Posterior vena cava (tissue), 2 donors: Measurements from ENCODE around the gene PPM1D. TPM values are rescaled to one million over a fixed set of nuclear protein-coding genes. Genes with fewer than 3 reads are reported as not detected.
"Not testable (repeated sequence)": the region's sequence is repeated elsewhere in the genome, so short reads cannot be mapped to it uniquely, and the experiment has no call there.

ENCODE experiments used
- DNase-seq: peaks from one replicate; pipeline ENCODE4 v3.0.0-alpha.2; 2020; ENCODE audit warnings: low spot score
- intact Hi-C, 2 donors: fragments of 100-400 bp; cut with DNase I; formaldehyde crosslinking; loops; one replicate each; pipeline versions ENCODE4 v1.14.1 to v1.14.2; 2022 to 2023
- long read RNA-seq, 2 donors: library from polyadenylated mRNA; unstranded; transcript quantifications; one replicate each; pipeline ENCODE4 v2.0.0, GENCODE V29; 2020 to 2021
- total RNA-seq, 2 donors: library from RNA; stranded (reverse); fragmentation: NEBNext Ultra II Directional; extraction: Animal tissue kit (Norgen Biotek cat#: 25700); gene quantifications; one replicate each; pipeline ENCODE4 v1.2.1, GENCODE V29; 2021
- donor health status: DM: yes; HTN: yes; CAD: no.
- donor health status: DM: yes; HTN: yes; CAD: no.

Gene PPM1D
- total RNA-seq = 10 to 100 TPM in 1 of 2 donors, 1 to 10 TPM in 1; 9.1 to 11.5 TPM
- long read RNA-seq, donor 1, full-length matches to known transcripts = 7 of 8 reads
- long read RNA-seq, donor 1, partial matches to known transcripts = 0 of 8 reads
- long read RNA-seq, donor 1, other reads (novel, unspliced or antisense) = 1 of 8 reads
- long read RNA-seq, donor 2, full-length matches to known transcripts = 13 of 23 reads
- long read RNA-seq, donor 2, partial matches to known transcripts = 5 of 23 reads
- long read RNA-seq, donor 2, other reads (novel, unspliced or antisense) = 5 of 23 reads

DNA sequence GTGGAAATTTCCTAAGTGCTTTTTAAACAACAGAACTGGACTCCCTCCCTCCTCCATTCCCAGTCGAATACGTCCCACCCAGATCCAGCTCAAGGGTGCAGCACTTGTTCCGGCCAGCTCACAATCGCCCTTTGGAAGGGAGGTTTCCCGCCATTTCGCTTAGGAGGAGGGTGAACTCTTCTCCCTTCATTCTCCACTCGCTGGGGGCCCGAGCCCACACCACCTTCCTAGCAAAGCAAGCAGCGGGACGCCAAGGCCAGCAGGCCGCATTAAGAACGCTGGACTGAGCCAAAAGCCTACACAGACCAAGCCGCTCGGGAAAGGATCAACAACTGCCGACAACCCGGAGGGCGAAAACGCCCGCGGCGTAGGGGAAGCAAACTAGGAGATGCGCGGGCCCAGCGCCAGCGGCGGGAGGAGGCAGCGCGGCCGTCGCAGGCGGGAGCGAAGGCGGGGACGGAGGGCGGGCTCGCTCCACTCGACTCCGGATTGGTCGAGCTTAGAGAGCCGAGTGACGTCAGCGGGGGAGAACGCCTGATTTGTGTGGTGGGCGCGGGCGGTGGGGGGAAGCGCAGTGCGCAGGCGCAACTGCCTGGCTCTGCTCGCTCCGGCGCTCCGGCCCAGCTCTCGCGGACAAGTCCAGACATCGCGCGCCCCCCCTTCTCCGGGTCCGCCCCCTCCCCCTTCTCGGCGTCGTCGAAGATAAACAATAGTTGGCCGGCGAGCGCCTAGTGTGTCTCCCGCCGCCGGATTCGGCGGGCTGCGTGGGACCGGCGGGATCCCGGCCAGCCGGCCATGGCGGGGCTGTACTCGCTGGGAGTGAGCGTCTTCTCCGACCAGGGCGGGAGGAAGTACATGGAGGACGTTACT lies at the start of gene PPM1D:
Gene PPM1D (plus strand): TSS at position 574 of the 870 bp plus-strand sequence. CDS start 222 bp downstream, at position 796.
- intact Hi-C loops = loop anchor here in 1 of 2 donors (1.0 kb wide), 1 partner anchor 23 kb away; no protein-coding TSS in a partner anchor

DNA sequence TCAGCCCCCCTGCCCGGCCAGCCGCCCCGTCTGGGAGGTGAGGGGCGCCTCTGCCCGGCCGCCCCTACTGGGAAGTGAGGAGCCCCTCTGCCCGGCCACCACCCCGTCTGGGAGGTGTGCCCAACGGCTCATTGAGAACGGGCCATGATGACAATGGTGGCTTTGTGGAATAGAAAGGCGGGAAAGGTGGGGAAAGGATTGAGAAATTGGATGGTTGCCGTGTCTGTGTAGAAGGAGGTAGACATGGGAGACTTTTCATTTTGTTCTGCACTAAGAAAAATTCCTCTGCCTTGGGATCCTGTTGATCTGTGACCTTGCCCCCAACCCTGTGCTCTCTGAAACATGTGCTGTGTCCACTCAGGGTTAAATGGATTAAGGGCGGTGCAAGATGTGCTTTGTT lies 47.7 kb upstream of the PPM1D start:
- DNase-seq, intact Hi-C loops: not testable (repeated sequence)

More for the DNA sequence above, at the start of gene PPM1D:
- DNase-seq = peak; percentile 100

DNA sequence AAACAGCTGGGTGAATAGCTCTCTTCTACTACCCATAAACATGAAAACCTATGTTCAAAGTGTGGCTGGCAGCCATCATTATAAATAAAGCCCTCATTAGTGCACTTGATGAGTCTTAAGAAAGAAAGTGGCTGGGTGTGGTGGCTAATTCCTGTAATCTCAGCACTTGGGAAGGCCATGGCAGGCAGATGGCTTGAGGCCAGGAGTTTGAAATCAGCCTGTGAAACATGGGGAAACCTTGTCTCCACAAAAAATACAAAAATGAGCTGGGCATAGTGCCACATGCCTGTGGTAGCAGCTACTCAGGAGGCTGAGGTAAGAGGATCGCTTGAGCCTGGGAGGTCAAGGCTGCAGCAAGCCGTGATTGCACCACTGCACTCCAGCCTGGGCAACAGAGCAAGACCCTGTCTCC lies 45.6 kb upstream of the PPM1D start:
- no peak for DNase-seq

DNA sequence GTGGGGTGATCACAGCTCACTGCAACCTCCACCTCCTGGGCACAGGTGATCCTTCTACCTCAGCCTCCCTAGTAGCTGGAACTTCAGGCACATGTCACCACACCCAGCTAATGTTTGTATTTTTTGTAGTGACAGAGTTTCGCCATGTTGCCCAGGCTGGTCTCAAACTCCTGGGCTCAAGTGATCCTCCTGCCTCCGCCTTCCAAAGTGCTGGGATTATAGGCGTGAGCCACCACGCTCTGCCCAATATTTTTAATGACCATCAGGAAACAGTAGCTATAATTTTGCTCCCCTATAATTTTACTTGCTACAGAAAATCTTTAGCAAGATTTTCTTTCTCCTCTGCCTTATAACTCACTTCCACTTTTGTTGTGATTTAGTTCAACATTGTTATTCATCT lies 44.2 kb upstream of the PPM1D start:
- DNase-seq = no peak
- intact Hi-C loops = no loop called here

More for the DNA sequence above, 45.6 kb upstream of the PPM1D start:
- intact Hi-C loops = no loop called here

DNA sequence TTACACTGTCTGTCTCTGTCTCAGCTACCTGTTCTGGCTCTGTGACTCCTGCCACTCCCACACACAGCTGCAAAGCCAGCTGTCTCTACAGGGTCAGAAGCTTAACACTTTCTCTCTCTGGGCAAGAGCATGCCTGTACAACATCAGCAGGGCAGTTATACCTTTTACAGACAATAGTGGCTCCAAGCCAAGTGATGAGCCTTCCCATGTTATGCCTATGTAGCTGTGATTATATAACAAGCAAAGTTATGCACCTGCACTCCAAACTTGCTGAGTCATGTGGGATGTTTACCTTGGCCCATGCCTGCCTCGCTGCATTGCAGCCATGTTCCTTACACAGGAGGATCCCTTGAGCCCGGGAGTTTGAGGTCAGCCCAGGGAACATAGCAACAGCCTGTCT lies 42.2 kb upstream of the PPM1D start:
- intact Hi-C loops = no loop called here
- no peak for DNase-seq

DNA sequence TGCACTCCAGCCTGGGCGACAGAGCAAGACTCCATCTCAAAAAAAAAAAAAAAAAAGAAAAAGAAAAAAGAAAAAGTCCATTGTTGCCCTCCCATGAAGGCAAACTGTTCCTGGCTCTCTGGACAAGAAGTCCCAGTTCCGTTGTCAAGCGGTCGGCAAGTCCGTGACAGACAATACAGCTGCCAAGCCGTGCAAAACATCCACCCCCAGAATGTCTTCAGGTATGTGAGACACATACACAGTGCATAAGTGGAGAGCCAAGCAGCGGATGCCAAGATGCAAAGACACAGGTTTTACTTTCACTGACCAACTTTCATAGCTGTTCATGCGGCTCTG lies 40.4 kb upstream of the PPM1D start:
- DNase-seq = no peak
- intact Hi-C loops = no loop called here

DNA sequence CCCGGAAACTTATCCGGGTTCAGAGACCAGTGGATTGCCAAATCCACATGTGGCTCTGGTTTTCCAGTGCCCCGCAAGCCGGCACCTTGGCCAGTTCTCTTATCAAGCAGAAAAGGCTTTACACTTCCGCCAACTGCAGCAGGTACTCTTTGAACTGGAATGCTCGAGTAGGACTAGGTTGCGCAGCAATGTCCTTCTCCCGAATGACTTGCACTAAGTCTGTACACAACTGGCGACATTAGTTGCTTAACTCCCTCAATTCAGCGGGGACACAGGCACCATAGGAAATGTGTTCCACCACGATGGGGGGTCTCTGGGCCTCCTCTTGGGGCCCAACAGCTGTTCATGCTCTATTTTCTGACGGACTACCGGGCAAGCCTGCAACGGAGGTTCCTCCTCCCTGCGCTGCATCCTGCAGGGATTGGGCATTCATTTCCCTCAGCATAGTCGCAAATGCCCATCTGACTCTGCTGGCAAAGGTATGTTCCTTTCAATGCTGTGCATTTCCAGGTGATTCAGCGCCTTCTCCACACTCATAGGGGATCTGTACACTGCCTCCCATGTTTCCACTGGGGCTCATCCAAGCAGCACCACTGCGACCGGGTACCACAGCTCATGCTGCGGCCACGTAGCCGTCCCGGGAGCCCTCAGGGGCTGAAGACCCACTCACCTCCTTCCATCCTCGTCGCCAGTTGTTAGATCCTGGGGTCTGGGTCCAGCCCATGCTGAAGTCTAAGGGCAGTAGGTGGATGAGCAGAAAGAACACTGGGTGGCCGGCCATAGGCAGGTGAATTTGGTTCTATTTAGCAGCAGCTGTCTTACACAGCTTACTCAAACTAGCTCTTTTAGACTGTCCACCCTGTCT lies 39.8 kb upstream of the PPM1D start:
- DNase-seq = no peak
- intact Hi-C loops = no loop called here

DNA sequence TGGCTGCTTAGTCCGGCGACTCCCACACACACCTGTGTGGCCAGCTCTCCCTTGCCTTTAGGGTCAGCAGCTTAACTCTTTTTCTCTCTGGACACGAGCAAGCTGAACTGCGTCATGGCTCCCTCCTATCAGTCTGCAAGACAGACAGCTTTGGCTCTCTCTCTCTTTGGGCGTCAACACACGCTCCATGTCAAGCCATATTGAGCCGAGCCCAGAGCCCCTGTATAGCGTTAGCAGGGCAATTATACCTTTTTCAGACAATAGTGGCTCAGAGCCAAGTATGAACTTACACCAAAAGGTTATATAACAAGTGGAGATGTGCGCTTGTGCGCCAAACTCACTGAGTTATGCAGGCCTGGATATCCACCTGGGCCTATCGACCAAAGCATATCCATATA lies 39.1 kb upstream of the PPM1D start:
- intact Hi-C loops = no loop called here

DNA sequence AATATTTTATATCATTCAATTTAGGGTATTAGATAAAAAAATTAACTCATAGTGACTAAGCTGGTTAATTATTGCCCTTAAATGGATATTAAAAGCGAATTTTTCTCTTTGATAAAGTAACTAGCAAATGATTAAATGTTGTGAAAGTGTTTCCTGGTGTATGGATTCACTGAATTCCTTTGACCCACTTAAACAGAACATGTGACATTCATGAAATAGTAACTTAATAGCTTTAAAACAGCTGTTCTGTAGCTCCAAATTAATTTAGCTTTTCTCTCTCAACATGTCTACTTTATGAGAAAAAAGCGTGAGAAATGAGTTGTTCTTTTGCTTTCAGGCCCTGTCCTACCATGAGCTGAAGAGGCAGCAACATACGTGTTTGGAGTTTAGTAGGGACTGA lies 37.6 kb upstream of the PPM1D start:
- intact Hi-C loops = no loop called here
- DNase-seq = no peak

More for the DNA sequence above, 39.1 kb upstream of the PPM1D start:
- no peak for DNase-seq

DNA sequence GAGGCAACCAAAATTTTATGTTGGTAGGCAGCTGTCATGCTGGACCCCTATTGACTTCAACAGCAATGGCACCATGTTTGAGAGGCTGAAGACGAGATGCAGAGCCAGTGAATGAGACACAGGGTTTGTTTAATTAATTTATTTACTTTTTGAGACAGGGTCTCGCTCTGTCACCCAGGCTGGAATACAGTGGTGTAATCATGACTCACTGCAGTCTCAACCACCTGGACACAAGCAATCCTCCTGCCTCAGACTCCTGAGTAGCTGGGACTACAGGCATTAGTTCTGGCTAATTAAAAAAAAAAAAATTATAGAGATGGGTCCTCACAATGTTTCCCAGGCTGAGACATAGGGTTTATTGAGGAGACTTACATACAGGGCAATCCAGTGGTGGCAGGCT lies 36.2 kb upstream of the PPM1D start:
- intact Hi-C loops = no loop called here
- no peak for DNase-seq

DNA sequence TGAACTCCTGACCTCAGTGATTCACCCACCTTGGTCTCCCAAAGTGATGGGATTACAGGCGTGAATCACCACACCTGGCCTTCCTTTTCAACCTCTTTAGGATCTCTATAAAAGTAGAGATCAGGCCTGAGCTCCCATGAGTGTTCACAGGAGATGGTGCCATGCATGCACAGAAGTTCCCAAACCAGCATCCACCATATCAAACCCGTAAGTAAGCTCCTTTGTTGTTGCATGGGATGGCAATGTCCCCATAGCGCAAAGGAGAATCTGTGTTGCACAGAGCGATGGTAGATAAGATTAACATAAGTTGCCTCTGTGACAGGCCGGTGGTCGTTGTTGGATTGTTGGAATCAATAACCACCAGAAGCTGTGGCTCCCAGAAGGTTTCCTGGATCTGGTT lies 34.8 kb upstream of the PPM1D start:
- no peak for DNase-seq
- intact Hi-C loops = no loop called here

DNA sequence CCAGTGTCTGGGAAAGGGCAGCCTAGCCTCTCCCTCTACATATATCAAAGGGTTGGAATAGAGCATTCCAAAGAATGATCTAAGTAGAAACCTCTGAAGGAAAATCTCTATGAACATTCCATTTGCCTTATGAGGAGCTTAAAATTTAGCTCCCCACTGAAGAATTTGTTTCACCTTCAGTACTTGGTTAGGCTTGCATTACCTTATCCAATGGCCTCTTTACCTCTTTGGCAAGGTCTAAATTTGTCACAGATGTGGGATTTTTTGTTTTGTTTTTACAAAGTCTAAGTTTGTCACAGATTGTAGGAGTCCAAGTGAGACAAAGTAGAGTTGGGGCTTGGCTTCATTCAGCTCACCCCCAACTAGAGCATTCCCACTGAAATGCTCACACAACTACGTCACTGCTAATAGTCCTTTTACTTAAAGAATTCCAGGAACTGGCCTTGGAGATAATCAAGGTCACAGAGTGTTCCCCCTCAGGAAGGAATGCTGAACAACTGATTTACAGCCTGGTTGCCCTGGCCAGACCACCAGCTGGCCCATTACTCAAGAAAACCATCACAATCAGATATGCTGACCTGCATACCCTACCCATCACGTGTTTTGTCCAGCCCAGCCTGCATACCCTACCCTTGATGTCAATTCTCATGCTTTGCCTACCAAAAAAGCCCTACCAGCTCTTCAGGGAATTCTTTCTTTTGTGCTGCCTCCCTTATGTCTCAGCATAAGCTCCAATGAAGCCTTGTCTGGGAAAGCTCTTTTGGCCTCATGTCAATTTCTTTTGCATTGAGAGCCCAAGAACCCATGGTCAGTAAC lies 26.5 kb upstream of the PPM1D start:
- intact Hi-C loops = loop anchor here in 1 of 2 donors (10.0 kb wide), 1 partner anchor 61 kb away; no protein-coding TSS in a partner anchor
- DNase-seq = no peak

DNA sequence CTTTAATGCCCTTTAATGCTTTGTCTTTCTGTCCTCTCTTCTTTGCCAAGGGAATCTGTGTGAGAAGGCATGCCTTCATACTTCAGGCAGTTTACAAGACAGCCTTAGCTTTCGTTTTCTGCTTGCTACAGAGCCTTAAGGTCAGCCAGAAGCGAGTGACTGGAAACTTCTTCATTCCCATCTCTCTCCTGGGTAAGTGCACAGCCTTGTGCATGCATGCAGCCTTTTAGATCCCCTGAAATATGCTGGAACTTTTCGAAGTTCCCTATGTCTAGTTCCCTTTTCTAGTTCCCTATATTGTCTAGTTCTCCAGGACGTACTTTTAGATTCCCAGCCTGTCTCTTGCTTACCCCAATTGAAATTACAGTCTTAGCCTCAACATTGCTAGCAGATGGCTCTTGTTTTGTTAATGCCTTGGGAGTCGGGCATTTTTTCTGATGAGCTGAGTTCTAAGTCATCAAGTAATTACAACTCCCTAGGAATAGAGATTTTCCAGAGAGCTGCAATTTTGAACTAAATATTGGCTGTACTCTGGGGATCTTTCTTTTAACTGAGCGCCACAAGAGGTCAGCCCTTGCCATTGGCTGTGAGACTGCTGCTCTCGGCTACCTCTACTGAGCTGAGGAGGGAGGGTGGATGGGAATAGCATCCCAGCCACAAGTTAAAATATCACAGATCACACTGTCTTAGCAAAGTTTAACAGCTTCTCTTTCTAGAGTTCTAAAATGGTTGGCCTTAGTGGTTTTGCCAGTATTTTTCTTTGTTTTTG lies 22.7 kb upstream of the PPM1D start:
- intact Hi-C loops = loop anchor here (1.0 to 10.0 kb wide), 2 partner anchors 22 to 57 kb away; no protein-coding TSS in a partner anchor
- DNase-seq = no peak

DNA sequence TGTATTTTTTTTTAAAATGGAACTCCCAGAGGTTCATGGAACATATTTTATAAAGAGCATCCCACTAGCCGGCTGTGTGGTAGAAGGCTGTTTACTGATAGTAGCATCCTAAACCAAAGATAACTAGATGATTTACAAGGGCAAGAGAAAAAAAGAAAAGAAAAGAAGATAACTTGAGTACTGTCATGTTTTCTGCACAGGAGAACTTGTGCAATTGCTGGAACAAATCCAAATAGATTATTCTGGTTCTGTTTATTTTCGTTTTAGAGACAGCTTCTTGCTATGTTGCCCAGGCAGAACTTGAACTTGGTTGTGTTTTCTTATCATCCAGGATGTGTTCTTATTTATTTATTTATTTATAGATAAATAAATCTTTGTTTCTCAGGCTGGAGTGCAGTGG lies 20.9 kb upstream of the PPM1D start:
- no peak for DNase-seq
- intact Hi-C loops = loop anchor here in 1 of 2 donors (10.0 kb wide), 1 partner anchor 56 kb away; no protein-coding TSS in a partner anchor

DNA sequence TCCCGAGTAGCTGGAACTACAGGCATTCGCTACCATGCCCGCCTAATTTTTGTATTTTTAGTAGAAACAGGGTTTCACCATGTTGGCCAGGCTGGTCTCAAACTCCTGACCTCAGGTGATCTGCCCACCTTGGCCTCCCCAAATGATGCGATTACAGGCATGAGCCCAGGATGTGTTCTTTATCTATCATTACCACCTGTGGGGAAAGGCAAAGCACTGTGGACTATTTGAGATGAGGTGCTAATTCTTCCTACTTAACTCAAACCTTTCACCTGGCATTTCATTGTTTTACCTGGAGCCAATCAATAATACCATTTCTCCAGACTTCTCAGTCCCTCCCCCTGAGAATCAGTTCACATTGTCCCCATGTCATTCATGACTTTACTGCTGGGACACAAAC lies 20.4 kb upstream of the PPM1D start:
- no peak for DNase-seq
- intact Hi-C loops = loop anchor here in 1 of 2 donors (10.0 kb wide), 1 partner anchor 55 kb away; no protein-coding TSS in a partner anchor

DNA sequence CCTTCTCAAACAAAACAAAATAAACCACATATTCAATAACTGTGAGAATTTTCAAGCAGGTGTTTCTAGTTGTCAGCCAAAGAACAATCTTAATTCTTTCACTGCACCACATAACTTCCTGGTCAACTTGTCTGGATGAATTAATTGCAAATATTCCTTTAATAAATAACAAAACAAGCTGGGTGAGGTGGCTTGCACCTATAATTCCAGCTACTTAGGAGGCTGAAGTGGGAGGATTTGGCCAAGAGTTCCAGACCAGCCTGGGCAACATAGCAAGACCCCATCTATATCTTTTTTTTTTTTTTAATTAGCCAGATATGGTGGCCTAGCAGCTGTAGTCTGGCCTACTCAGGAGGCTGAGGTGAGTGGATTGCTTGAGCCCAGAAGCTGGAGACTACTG lies 17.0 kb upstream of the PPM1D start:
- intact Hi-C loops = no loop called here
- DNase-seq = no peak

DNA sequence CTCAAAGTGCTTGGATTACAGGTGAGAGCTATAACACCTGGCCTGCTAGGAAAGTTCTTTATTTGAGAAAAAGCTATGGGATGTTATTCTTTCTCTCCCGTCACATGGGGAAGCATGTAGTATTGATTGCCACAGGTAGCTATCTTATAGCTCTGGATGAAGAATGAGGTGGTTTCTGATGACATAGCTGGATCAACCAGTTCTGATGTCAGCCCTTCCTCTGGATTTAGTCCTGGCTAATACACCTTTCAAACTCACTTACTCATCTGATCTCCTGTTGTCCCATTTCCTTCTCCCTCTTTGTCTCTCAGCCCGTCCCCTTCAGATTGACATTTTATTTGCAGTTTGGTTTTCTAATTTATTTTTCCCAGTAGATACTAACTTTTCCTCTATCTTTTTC lies 14.1 kb upstream of the PPM1D start:
- intact Hi-C loops = no loop called here
- DNase-seq = no peak
